Trophoblast cell (in vitro differentiated cells and primary cell): Measurements from ENCODE around the gene ACOX3.

Experiments used
- DNase-seq, 2 donors: peaks; one replicate each; pipeline ENCODE4 v3.0.0-alpha.2; 2016
- H2AFZ ChIP-seq: 2 replicates; pipeline ENCODE4 v1.6.1; 2013; ENCODE audit warnings: low read length, moderate library complexity, mild to moderate bottlenecking; ENCODE audit not compliant: insufficient read depth, poor library complexity
- H2AK5ac ChIP-seq: 2 replicates; pipeline ENCODE4 v1.6.1; 2013; ENCODE audit warnings: mild to moderate bottlenecking, low read length
- H2BK120ac ChIP-seq: 2 replicates; pipeline ENCODE4 v1.6.1; 2013; ENCODE audit warnings: low read length, mild to moderate bottlenecking, moderate library complexity; ENCODE audit not compliant: insufficient read depth, poor library complexity
- H2BK12ac ChIP-seq: 2 replicates; pipeline ENCODE4 v1.6.1; 2013; ENCODE audit warnings: mild to moderate bottlenecking, low read length, moderate library complexity
- H2BK5ac ChIP-seq: 2 replicates; pipeline ENCODE4 v1.6.1; 2013; ENCODE audit warnings: low read length, low read depth, moderate library complexity, mild to moderate bottlenecking; ENCODE audit not compliant: poor library complexity
- H3K14ac ChIP-seq: 2 replicates; pipeline ENCODE4 v1.6.1; 2013; ENCODE audit warnings: mild to moderate bottlenecking, low read length
- H3K18ac ChIP-seq: 2 replicates; pipeline ENCODE4 v1.6.1; 2013; ENCODE audit warnings: mild to moderate bottlenecking, low read length
- H3K23ac ChIP-seq: 2 replicates; pipeline ENCODE4 v1.6.1; 2013; ENCODE audit warnings: low read length
- H3K27ac ChIP-seq: 2 replicates; pipeline ENCODE4 v1.5.1; 2013; ENCODE audit warnings: low read depth, mild to moderate bottlenecking, inconsistent platforms, low read length, moderate library complexity
- H3K27me3 ChIP-seq: 2 replicates; pipeline ENCODE4 v1.6.1; 2013; ENCODE audit warnings: inconsistent platforms, mild to moderate bottlenecking, low read length, moderate library complexity; ENCODE audit not compliant: insufficient read depth
- H3K36me3 ChIP-seq, 2 experiments: 1 replicate in 1 of 2; 2 replicates in 1 of 2; pipeline ENCODE4 v1.6.1; 2013; ENCODE audit warnings: low read length in 2 of 2, mild to moderate bottlenecking in 2 of 2, moderate library complexity in 1 of 2; ENCODE audit not compliant: insufficient read depth in 2 of 2, control insufficient read depth in 1 of 2
- H3K4ac ChIP-seq: 2 replicates; pipeline ENCODE4 v1.6.1; 2013; ENCODE audit warnings: low read depth, mild to moderate bottlenecking, low read length, moderate library complexity
- H3K4me1 ChIP-seq, 2 experiments: 1 replicate in 1 of 2; 2 replicates in 1 of 2; pipeline ENCODE4 v1.6.1; 2013; ENCODE audit warnings: low read length in 2 of 2, mild to moderate bottlenecking in 2 of 2, moderate library complexity in 1 of 2; ENCODE audit not compliant: insufficient read depth in 2 of 2, control insufficient read depth in 1 of 2
- H3K4me2 ChIP-seq: 2 replicates; pipeline ENCODE4 v1.6.1; 2013; ENCODE audit warnings: inconsistent platforms, mild to moderate bottlenecking, low read length, moderate library complexity
- H3K4me3 ChIP-seq: 2 replicates; pipeline ENCODE4 v1.5.1; 2013; ENCODE audit warnings: mild to moderate bottlenecking, low read depth, low read length, inconsistent platforms
- H3K79me1 ChIP-seq: one replicate; pipeline ENCODE4 v1.6.1; 2013; ENCODE audit warnings: low read length
- H3K79me2 ChIP-seq: 2 replicates; pipeline ENCODE4 v1.6.1; 2013; ENCODE audit warnings: low read length, mild to moderate bottlenecking; ENCODE audit not compliant: control insufficient read depth, insufficient read depth, poor library complexity
- H3K9ac ChIP-seq: 2 replicates; pipeline ENCODE4 v1.6.1; 2013; ENCODE audit warnings: mild to moderate bottlenecking, low read length
- H3K9me3 ChIP-seq: 2 replicates; pipeline ENCODE4 v1.6.1; 2013; ENCODE audit warnings: low read depth, mild to moderate bottlenecking, control low read depth, inconsistent platforms, low read length; ENCODE audit not compliant: insufficient read depth
- H4K12ac ChIP-seq: 2 replicates; pipeline ENCODE4 v1.6.1; 2013; ENCODE audit warnings: low read depth, mild to moderate bottlenecking, low read length, moderate library complexity
- H4K8ac ChIP-seq: 2 replicates; pipeline ENCODE4 v1.6.1; 2013; ENCODE audit warnings: low read depth, mild to moderate bottlenecking, low read length, moderate library complexity
- H4K91ac ChIP-seq: one replicate; pipeline ENCODE4 v1.6.1; 2013; ENCODE audit warnings: low read depth, mild to moderate bottlenecking, low read length, moderate library complexity
- WGBS: extraction: QIAGEN DNeasy Blood & Tissue Kit; methylation state at CpG from one replicate; pipeline ENCODE4 v1.1.7; 2013; ENCODE audit warnings: missing lambda C conversion rate; ENCODE audit not compliant: insufficient read length, insufficient coverage; ENCODE audit errors: extremely low coverage; 5-methylcytosine and 5-hydroxymethylcytosine counted together

The ACOX3 gene

DNA sequence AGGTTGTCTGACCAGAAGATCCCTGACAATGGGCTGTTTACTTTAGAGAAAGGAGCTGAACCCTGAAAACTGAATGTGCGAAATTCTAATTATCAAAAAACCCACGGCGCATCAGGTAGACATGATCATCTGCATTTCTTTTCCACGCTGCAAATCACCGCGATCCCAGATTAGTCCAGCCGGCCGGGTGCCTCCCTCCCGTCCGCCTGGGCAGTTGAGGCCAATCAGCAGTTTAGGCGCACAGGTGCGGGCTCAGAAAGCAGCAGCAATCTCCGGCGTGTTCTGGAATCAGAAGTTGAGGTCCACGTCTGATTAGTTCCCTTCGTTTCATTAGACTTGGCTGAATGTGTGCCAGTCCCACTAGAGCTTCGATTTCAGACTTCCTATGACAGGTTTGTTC lies 73.9 kb downstream of the ACOX3 start:
- no peak overlapping the region for H3K9ac ChIP-seq
- no peaks in the 10 kb centered on the region for H3K27me3 ChIP-seq
- no peak overlapping the region for H2BK120ac ChIP-seq
- no peak overlapping the region for H3K4ac ChIP-seq
- H2BK12ac ChIP-seq = no peak overlapping the region
- no peak overlapping the region for H3K18ac ChIP-seq
- no peaks in the 10 kb centered on the region for H3K79me1 ChIP-seq
- H4K12ac ChIP-seq = no peak overlapping the region
- peaks cover 5 to 7% of the 10 kb centered on the region in 2 experiments for H3K4me1 ChIP-seq
- no peak overlapping the region for H3K14ac ChIP-seq
- peaks cover 11 to 12% of the 10 kb centered on the region in 2 experiments for H3K36me3 ChIP-seq
- no peak overlapping the region for H2AFZ ChIP-seq
- no CpG with 5 or more reads among the region's 17 CpGs for WGBS
- no peak for DNase-seq
- H3K23ac ChIP-seq = no peak overlapping the region
- no peak overlapping the region for H4K8ac ChIP-seq
- H3K9me3 ChIP-seq = peaks cover 3% of the 10 kb centered on the region
- no peak overlapping the region for H3K27ac ChIP-seq
- no peaks in the 10 kb centered on the region for H3K79me2 ChIP-seq
- no peak overlapping the region for H2AK5ac ChIP-seq
- no peak overlapping the region for H4K91ac ChIP-seq
- H2BK5ac ChIP-seq = no peak overlapping the region
- H3K4me2 ChIP-seq = no peak overlapping the region
- H3K4me3 ChIP-seq = no peak overlapping the region

DNA sequence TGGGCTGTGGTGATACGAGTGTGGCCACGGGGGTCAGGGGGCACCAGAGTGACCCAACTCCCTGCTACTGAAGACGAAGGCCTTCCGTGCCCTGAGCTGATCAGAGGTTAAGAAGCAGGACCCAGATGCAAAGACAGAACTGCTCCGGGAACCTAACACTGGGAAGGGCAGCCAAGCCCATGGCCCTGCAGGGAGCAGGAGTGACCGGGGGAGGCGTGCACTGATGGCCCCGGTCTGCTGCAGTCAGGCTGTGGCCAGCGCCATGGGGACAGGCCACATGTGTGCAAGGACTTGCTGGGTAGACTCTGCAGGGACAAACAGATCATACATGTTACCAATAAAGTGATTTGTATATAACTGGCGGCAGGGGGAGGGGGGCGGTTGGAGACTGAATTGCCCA lies 74.6 kb downstream of the ACOX3 start:
- H3K23ac ChIP-seq = no peak overlapping the region
- no peak overlapping the region for H3K18ac ChIP-seq
- no peak overlapping the region for H3K4me2 ChIP-seq
- H2AK5ac ChIP-seq = no peak overlapping the region
- H2BK12ac ChIP-seq = no peak overlapping the region
- peaks cover 5 to 7% of the 10 kb centered on the region in 2 experiments for H3K4me1 ChIP-seq
- H3K9ac ChIP-seq = no peak overlapping the region
- no peak overlapping the region for H3K27ac ChIP-seq
- WGBS = no CpG with 5 or more reads among the region's 11 CpGs
- H2BK120ac ChIP-seq = no peak overlapping the region
- peaks cover 9 to 10% of the 10 kb centered on the region in 2 experiments for H3K36me3 ChIP-seq
- no peak overlapping the region for H2BK5ac ChIP-seq
- no peak overlapping the region for H2AFZ ChIP-seq
- H3K4ac ChIP-seq = no peak overlapping the region
- no peak overlapping the region for H4K12ac ChIP-seq
- no peak overlapping the region for H4K8ac ChIP-seq
- H3K14ac ChIP-seq = no peak overlapping the region
- no peaks in the 10 kb centered on the region for H3K79me1 ChIP-seq
- H3K9me3 ChIP-seq = peaks cover 3% of the 10 kb centered on the region
- H3K4me3 ChIP-seq = no peak overlapping the region
- no peak overlapping the region for H4K91ac ChIP-seq
- DNase-seq = no peak
- no peaks in the 10 kb centered on the region for H3K79me2 ChIP-seq
- no peaks in the 10 kb centered on the region for H3K27me3 ChIP-seq

- H3K23ac ChIP-seq = no peak overlapping the region
- H3K4me2 ChIP-seq = no peak overlapping the region
- no peak overlapping the region for H2BK12ac ChIP-seq
- H4K12ac ChIP-seq = no peak overlapping the region
- H3K79me2 ChIP-seq = no peaks in the 10 kb centered on the region
- H2AFZ ChIP-seq = no peak overlapping the region
- H2BK5ac ChIP-seq = no peak overlapping the region
- H3K27ac ChIP-seq = no peak overlapping the region
- no peak overlapping the region for H4K8ac ChIP-seq
- peaks cover 8 to 9% of the 10 kb centered on the region in 2 experiments for H3K36me3 ChIP-seq
- no peak for DNase-seq
- H3K27me3 ChIP-seq = no peaks in the 10 kb centered on the region
- no peak overlapping the region for H2AK5ac ChIP-seq
- no peak overlapping the region for H3K4ac ChIP-seq
- H3K9ac ChIP-seq = no peak overlapping the region
- peaks cover 3% of the 10 kb centered on the region for H3K9me3 ChIP-seq
- H3K79me1 ChIP-seq = no peaks in the 10 kb centered on the region
- H3K14ac ChIP-seq = no peak overlapping the region
- no CpG with 5 or more reads among the region's 13 CpGs for whole genome bisulfite sequencing
- H2BK120ac ChIP-seq = no peak overlapping the region
- H4K91ac ChIP-seq = no peak overlapping the region
- H3K18ac ChIP-seq = no peak overlapping the region
- H3K4me1 ChIP-seq = peaks cover 5 to 7% of the 10 kb centered on the region in 2 experiments
- H3K4me3 ChIP-seq = no peak overlapping the region
These were observed 75.2 kb downstream of the ACOX3 start for GRCh38 chr4:8365353-8365752.

GRCh38 chr4:8364848-8365350 lies 75.6 kb downstream of the ACOX3 start:
- H2BK120ac ChIP-seq = no peak overlapping the region
- peaks cover 8 to 9% of the 10 kb centered on the region in 2 experiments for H3K36me3 ChIP-seq
- H3K4me1 ChIP-seq = peaks cover 3 to 5% of the 10 kb centered on the region in 2 experiments
- H4K12ac ChIP-seq = no peak overlapping the region
- peak overlapping the region; percentile 21 for H2BK12ac ChIP-seq
- H3K79me1 ChIP-seq = no peaks in the 10 kb centered on the region
- H3K9me3 ChIP-seq = peaks cover 3% of the 10 kb centered on the region
- no peak overlapping the region for H3K9ac ChIP-seq
- H3K4me2 ChIP-seq = no peak overlapping the region
- no peak overlapping the region for H3K27ac ChIP-seq
- no peak overlapping the region for H2AFZ ChIP-seq
- H3K18ac ChIP-seq = no peak overlapping the region
- no CpG with 5 or more reads among the region's 12 CpGs for WGBS
- DNase-seq = no peak
- H3K27me3 ChIP-seq = no peaks in the 10 kb centered on the region
- H4K8ac ChIP-seq = no peak overlapping the region
- no peak overlapping the region for H3K23ac ChIP-seq
- H4K91ac ChIP-seq = peak overlapping the region; percentile 15
- no peak overlapping the region for H3K14ac ChIP-seq
- H2AK5ac ChIP-seq = no peak overlapping the region
- H3K4ac ChIP-seq = no peak overlapping the region
- no peaks in the 10 kb centered on the region for H3K79me2 ChIP-seq
- no peak overlapping the region for H2BK5ac ChIP-seq
- no peak overlapping the region for H3K4me3 ChIP-seq
